Upper lobe of left lung (tissue), 6 donors: ENCODE measurements around the gene PLCB1. TPM values are rescaled to one million over a fixed set of nuclear protein-coding genes. Genes with fewer than 3 reads are reported as not detected.

Experiments
- ATAC-seq, 2 donors: fragments of 200-7000 bp; cut with Tn5 transposase; one replicate each; pipeline ENCODE4 v1.9.1; 2022; ENCODE audit warnings: mild to moderate bottlenecking in 2 of 2, moderate library complexity in 2 of 2; ENCODE audit not compliant: low FRiP score in 2 of 2
- DNase-seq, 2 donors: peaks; one replicate each; pipeline ENCODE4 v3.0.0-alpha.2; 2019 to 2020
- H3K27ac ChIP-seq, 4 donors: fragments of 200-600 bp; sonication (generic); one replicate each; pipeline ENCODE4 v1.5.1; 2016 to 2019
- H3K27me3 ChIP-seq, 4 donors: fragments of 200-600 bp; sonication (generic); one replicate each; pipeline ENCODE4 v1.5.1; 2017 to 2019
- H3K36me3 ChIP-seq, 4 donors: fragments of 200-600 bp; sonication (generic); one replicate each; pipeline ENCODE4 v1.5.1; 2016 to 2019
- H3K4me1 ChIP-seq, 4 donors: fragments of 200-600 bp; sonication (generic); one replicate each; pipeline ENCODE4 v1.5.1; 2018 to 2019
- H3K4me3 ChIP-seq, 4 donors: fragments of 200-600 bp; sonication (generic); one replicate each; pipeline ENCODE4 v1.5.1; 2017 to 2019; ENCODE audit warnings: mild to moderate bottlenecking in 2 of 4, moderate library complexity in 1 of 4
- H3K9me3 ChIP-seq, 4 donors: fragments of 200-600 bp; sonication (generic); one replicate each; pipeline ENCODE4 v1.5.1; 2018 to 2019
- EP300 ChIP-seq, 4 donors: sonication (generic); formaldehyde crosslinking; IDR thresholded peaks; one replicate each; pipeline ENCODE4 v1.5.1; 2017; ENCODE audit warnings: antibody characterized with exemption in 4 of 4, control low read depth in 2 of 4
- POLR2A ChIP-seq, 4 donors: fragments of 450-650 bp; IDR thresholded peaks; one replicate each; pipeline ENCODE4 v1.5.1; 2016 to 2017; ENCODE audit warnings: antibody characterized with exemption in 4 of 4, mild to moderate bottlenecking in 2 of 4
- POLR2AphosphoS5 ChIP-seq, 2 donors: sonication (generic); formaldehyde crosslinking; IDR thresholded peaks; one replicate each; pipeline ENCODE4 v1.5.1; 2017; ENCODE audit warnings: antibody characterized with exemption in 2 of 2
- whole genome bisulfite sequencing, 2 donors: methylation state at CpG; one replicate each; pipeline ENCODE4 v1.1.5; 2017 to 2018; 5-methylcytosine and 5-hydroxymethylcytosine counted together
- total RNA-seq, 6 donors: library from RNA; depleted of rRNA in 4 of 6; stranded (reverse); fragments of >200 nt in 4 of 6; gene quantifications; one replicate each; pipeline versions ENCODE4 v1.1.0 to v1.2.1, GENCODE V29; 2016 to 2021
- TF ChIP-seq, protein P1 (sequence below), 6 experiments: fragments of 450-650 bp in 4 of 6; fragments of 200-600 bp in 2 of 6; sonication (generic) in 2 of 6; IDR thresholded peaks; one replicate each; pipeline ENCODE4 v1.5.1; 2016 to 2019; ENCODE audit warnings: antibody characterized with exemption in 6 of 6
- donor health status: DM: no; HTN: no; CAD: no; lungs with moderate emphysema.
- donor health status: DM: no; HTN: yes; CAD: no; lungs with severe emphysema.

PLCB1 gene
- total RNA-seq, 6 donors from 2014 or later: 4.8 to 26.2 (median 10.7) TPM

DNA sequence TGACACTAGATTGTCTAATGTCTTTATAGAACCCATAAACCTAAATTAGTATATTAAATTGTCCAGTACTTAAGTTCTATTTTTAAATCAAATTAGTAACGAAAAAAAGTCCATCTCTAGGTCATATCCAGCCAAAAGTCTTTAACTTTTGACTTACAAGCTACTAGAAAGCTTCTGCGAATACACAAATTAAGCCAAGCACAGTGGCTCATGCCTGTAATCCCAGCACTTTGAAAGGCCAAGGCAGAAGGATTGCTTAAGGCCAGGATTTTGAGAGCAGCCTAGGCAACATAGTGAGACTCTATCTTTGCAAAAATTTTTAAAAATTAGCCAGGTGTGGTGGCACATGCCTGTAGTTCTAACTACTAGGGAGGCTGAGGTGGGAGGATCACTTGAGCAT is 516.4 kb downstream of the PLCB1 start:
- H3K27ac ChIP-seq: no peak overlapping the region
- ATAC-seq: no peak
- H3K9me3 ChIP-seq: no peaks in the 10 kb centered on the region
- TF ChIP-seq POLR2A (IDR thresholded peaks at IDR 0.05) (no peak), POLR2AphosphoS5 (IDR thresholded peaks at IDR 0.05) (no peak), EP300 (IDR thresholded peaks at IDR 0.05) (no peak)
- TF ChIP-seq, protein P1, sequence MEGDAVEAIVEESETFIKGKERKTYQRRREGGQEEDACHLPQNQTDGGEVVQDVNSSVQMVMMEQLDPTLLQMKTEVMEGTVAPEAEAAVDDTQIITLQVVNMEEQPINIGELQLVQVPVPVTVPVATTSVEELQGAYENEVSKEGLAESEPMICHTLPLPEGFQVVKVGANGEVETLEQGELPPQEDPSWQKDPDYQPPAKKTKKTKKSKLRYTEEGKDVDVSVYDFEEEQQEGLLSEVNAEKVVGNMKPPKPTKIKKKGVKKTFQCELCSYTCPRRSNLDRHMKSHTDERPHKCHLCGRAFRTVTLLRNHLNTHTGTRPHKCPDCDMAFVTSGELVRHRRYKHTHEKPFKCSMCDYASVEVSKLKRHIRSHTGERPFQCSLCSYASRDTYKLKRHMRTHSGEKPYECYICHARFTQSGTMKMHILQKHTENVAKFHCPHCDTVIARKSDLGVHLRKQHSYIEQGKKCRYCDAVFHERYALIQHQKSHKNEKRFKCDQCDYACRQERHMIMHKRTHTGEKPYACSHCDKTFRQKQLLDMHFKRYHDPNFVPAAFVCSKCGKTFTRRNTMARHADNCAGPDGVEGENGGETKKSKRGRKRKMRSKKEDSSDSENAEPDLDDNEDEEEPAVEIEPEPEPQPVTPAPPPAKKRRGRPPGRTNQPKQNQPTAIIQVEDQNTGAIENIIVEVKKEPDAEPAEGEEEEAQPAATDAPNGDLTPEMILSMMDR (IDR thresholded peaks at IDR 0.05): no peak
- H3K27me3 ChIP-seq: no peaks in the 10 kb centered on the region
- H3K4me3 ChIP-seq: no peak overlapping the region
- no peak for DNase-seq
- 64 to 81% methylated on average over 2 of the region's 2 CpGs for WGBS, 2 donors
- H3K4me1 ChIP-seq: peaks cover 0 to 7% (median 0%) of the 10 kb centered on the region in 4 donors
- H3K36me3 ChIP-seq: no peaks in the 10 kb centered on the region

DNA sequence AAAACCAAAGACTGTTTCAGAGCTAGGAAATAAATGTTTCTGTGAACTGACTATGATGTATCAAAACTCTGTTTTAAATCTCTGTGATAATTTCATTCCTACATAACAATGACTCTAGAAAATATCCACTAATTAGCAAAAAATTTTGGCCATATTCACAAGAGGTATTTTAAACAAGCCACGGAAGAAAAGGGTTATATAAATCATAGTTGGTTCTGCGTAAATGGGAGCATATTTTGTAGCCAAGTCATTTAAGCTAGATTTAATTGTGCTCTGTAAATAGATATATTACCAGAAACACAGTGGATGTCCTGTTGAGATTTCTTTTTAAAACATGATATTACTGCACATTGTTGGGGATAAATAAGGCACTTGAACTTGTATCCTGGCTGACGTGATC is 520.3 kb downstream of the PLCB1 start:
- Histone ChIP-seq H3K4me1 (peaks cover 0 to 6% (median 0%) of the 10 kb centered on the region in 4 donors), H3K4me3 (no peak overlapping the region), H3K9me3 (no peaks in the 10 kb centered on the region), H3K36me3 (no peaks in the 10 kb centered on the region), H3K27ac (no peak overlapping the region), H3K27me3 (no peaks in the 10 kb centered on the region)
- TF ChIP-seq POLR2A (IDR thresholded peaks at IDR 0.05) (no peak), POLR2AphosphoS5 (IDR thresholded peaks at IDR 0.05) (no peak)
- 61 to 70% methylated on average over 3 of the region's 3 CpGs for WGBS, 2 donors
- ATAC-seq (no peak), DNase-seq (no peak)

DNA sequence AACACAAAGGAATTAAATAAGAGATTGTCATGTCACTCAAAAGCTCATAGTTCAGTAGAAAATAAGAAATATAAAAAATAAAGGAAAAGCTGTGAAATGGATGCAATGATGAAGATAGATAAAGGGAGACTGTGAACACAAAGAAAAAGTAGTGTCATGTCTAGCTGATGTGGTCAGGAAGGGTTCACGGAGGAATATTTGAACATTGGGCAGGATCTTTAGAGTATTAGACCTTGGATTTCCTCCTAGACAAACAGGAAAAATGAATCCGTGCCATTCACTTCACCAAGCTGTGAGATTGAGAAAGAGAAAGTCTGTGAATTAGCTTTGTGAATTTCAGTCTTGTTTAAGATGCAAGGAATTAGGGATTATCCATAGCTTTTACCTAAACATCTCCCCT is 522.4 kb downstream of the PLCB1 start:
- 44 to 53% methylated on average over 2 of the region's 2 CpGs for WGBS, 2 donors
- Histone ChIP-seq H3K4me3 (no peak overlapping the region), H3K4me1 (no peaks in the 10 kb centered on the region), H3K9me3 (no peaks in the 10 kb centered on the region), H3K27me3 (no peaks in the 10 kb centered on the region), H3K27ac (no peak overlapping the region), H3K36me3 (no peaks in the 10 kb centered on the region)
- DNase-seq (no peak), ATAC-seq (no peak)
- TF ChIP-seq POLR2A (IDR thresholded peaks at IDR 0.05): no peak
- TF ChIP-seq EP300 (IDR thresholded peaks at IDR 0.05): no peak
- TF ChIP-seq, protein P1 (IDR thresholded peaks at IDR 0.05): no peak
- TF ChIP-seq POLR2AphosphoS5 (IDR thresholded peaks at IDR 0.05): no peak

DNA sequence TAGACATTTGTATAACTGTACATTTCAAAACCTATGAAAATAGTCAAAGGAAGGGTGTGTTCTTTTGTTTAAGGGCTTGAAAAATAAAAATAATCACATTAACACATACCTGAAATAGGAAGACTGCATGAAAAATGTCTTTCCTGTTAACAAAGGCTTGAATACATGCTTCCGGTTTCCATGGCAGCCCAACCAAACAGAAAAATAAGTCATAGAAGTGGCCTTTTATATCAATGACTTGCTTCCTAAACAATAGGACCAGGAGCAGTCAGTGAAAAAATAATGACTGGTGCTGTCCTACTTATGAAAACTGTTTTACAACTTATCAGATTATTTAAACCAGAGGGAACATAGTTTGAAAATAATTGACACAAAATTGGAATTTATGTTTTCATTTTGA is 524.3 kb downstream of the PLCB1 start:
- no peak for ATAC-seq
- Histone ChIP-seq H3K27ac (no peak overlapping the region), H3K27me3 (no peaks in the 10 kb centered on the region), H3K9me3 (no peaks in the 10 kb centered on the region), H3K4me1 (no peaks in the 10 kb centered on the region), H3K4me3 (no peak overlapping the region), H3K36me3 (no peaks in the 10 kb centered on the region)
- TF ChIP-seq, protein P1 (IDR thresholded peaks at IDR 0.05): no peak
- no peak for TF ChIP-seq EP300 (IDR thresholded peaks at IDR 0.05)
- no peak for TF ChIP-seq POLR2AphosphoS5 (IDR thresholded peaks at IDR 0.05)
- no peak for TF ChIP-seq POLR2A (IDR thresholded peaks at IDR 0.05)
- WGBS, 2 donors: 59 to 73% methylated on average over 1 of the region's 1 CpG
- DNase-seq: no peak

DNA sequence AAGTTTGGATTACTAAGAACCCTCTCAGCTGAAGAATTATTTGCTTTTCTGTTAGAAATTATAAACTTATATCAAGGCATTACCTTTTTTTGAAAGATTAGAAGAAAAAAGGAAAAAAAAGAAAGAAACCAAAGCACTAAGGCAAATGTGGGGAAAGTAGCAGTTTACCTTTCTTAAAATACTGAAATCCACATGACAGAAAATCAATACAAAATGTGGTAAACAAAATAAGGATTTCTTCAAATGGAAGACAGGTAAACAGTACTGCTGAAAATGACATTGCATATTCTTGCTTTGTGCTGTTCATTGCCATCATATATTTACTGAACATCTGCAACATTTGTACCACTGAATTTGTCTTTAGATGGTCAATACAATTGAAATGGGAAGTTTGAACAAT is 525.6 kb downstream of the PLCB1 start:
- DNase-seq (no peak), ATAC-seq (no peak)
- H3K27ac ChIP-seq: no peak overlapping the region
- TF ChIP-seq EP300 (IDR thresholded peaks at IDR 0.05): no peak
- TF ChIP-seq, protein P1 (IDR thresholded peaks at IDR 0.05): no peak
- TF ChIP-seq POLR2A (IDR thresholded peaks at IDR 0.05): no peak
- TF ChIP-seq POLR2AphosphoS5 (IDR thresholded peaks at IDR 0.05): no peak
- no peaks in the 10 kb centered on the region for H3K4me1 ChIP-seq
- H3K27me3 ChIP-seq: no peaks in the 10 kb centered on the region
- no peak overlapping the region for H3K4me3 ChIP-seq
- H3K36me3 ChIP-seq: no peaks in the 10 kb centered on the region
- no peaks in the 10 kb centered on the region for H3K9me3 ChIP-seq
